Liver (tissue), 3 donors: ENCODE data around the gene RASSF6.

Source experiments
- ATF3 ChIP-seq: IDR thresholded peaks from 2 replicates; pipeline ENCODE4 v1.6.1; 2016; ENCODE audit warnings: antibody characterized with exemption
- EGR1 ChIP-seq, 2 donors: IDR thresholded peaks; 2 replicates each; pipeline ENCODE4 v1.6.1; 2016 to 2018; ENCODE audit warnings: antibody characterized with exemption in 2 of 2, low read depth in 2 of 2
- GABPA ChIP-seq, 2 donors: IDR thresholded peaks in 1 of 2; conservative IDR thresholded peaks in 1 of 2; 2 replicates each; pipeline ENCODE4 v1.6.1; 2016; ENCODE audit warnings: antibody characterized with exemption in 2 of 2, mild to moderate bottlenecking in 1 of 2, moderate library complexity in 1 of 2
- HNF4A ChIP-seq, 2 donors: conservative IDR thresholded peaks; 2 replicates each; pipeline ENCODE4 v1.6.1; 2016; ENCODE audit warnings: antibody characterized with exemption in 2 of 2, mild to moderate bottlenecking in 2 of 2
- HNF4G ChIP-seq: IDR thresholded peaks from 2 replicates; pipeline ENCODE4 v1.6.1; 2016; ENCODE audit warnings: antibody characterized with exemption
- JUND ChIP-seq, 2 donors: IDR thresholded peaks; 2 replicates each; pipeline ENCODE4 v1.6.1; 2016; ENCODE audit warnings: antibody characterized with exemption in 2 of 2
- RAD21 ChIP-seq, 2 donors: IDR thresholded peaks; 2 replicates each; pipeline ENCODE4 v1.6.1; 2016; ENCODE audit warnings: antibody characterized with exemption in 2 of 2, mild to moderate bottlenecking in 2 of 2
- REST ChIP-seq: IDR thresholded peaks from 2 replicates; pipeline ENCODE4 v1.6.1; 2016; ENCODE audit warnings: antibody characterized with exemption, mild to moderate bottlenecking
- SP1 ChIP-seq: IDR thresholded peaks from 2 replicates; pipeline ENCODE4 v1.6.1; 2018; ENCODE audit warnings: antibody characterized with exemption, mild to moderate bottlenecking
- TAF1 ChIP-seq: conservative IDR thresholded peaks from 2 replicates; pipeline ENCODE4 v1.6.1; 2016; ENCODE audit warnings: antibody characterized with exemption, mild to moderate bottlenecking
- YY1 ChIP-seq: IDR thresholded peaks from 2 replicates; pipeline ENCODE4 v1.6.1; 2016; ENCODE audit warnings: antibody characterized with exemption, mild to moderate bottlenecking
- TF ChIP-seq, protein P1 (sequence below): fragments of 150-350 bp; IDR thresholded peaks from 2 replicates; pipeline ENCODE4 v1.5.1; 2017; ENCODE audit warnings: improper control_type of control experiment, low read depth, low read length; ENCODE audit not compliant: missing input control
- TF ChIP-seq, protein P2 (sequence below): IDR thresholded peaks from 2 replicates; pipeline ENCODE4 v1.6.1; 2016; ENCODE audit warnings: antibody characterized with exemption
- TF ChIP-seq, protein P3 (sequence below): IDR thresholded peaks from 2 replicates; pipeline ENCODE4 v1.6.1; 2016; ENCODE audit warnings: antibody characterized with exemption
- donor health status: healthy.
- donor health status: healthy.

DNA sequence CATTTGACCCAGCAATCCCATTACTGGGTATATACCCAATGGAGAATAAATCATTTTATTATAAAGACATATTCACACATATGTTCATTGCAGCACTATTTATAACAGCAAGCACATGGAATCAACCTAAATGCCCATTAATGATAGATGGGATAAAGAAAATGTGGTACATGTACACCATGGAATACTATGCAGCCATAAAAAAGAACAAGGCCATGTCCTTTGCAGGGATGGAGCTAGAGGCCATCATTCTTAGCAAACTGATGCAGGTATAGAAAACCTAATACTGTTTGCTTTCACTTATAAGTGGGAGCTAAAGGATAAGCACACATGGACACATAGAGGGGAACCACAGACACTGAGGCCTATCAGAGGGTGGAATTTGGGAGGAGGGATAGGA is 22.6 kb downstream of the RASSF6 start:
- TF ChIP-seq, protein P1, sequence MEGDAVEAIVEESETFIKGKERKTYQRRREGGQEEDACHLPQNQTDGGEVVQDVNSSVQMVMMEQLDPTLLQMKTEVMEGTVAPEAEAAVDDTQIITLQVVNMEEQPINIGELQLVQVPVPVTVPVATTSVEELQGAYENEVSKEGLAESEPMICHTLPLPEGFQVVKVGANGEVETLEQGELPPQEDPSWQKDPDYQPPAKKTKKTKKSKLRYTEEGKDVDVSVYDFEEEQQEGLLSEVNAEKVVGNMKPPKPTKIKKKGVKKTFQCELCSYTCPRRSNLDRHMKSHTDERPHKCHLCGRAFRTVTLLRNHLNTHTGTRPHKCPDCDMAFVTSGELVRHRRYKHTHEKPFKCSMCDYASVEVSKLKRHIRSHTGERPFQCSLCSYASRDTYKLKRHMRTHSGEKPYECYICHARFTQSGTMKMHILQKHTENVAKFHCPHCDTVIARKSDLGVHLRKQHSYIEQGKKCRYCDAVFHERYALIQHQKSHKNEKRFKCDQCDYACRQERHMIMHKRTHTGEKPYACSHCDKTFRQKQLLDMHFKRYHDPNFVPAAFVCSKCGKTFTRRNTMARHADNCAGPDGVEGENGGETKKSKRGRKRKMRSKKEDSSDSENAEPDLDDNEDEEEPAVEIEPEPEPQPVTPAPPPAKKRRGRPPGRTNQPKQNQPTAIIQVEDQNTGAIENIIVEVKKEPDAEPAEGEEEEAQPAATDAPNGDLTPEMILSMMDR, result no peak
- no peak for TF ChIP-seq RAD21 (IDR thresholded peaks at IDR 0.05)
- TF ChIP-seq, protein P2, sequence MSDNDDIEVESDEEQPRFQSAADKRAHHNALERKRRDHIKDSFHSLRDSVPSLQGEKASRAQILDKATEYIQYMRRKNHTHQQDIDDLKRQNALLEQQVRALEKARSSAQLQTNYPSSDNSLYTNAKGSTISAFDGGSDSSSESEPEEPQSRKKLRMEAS, result no peak
- no peak for TF ChIP-seq SP1
- TF ChIP-seq, protein P3, sequence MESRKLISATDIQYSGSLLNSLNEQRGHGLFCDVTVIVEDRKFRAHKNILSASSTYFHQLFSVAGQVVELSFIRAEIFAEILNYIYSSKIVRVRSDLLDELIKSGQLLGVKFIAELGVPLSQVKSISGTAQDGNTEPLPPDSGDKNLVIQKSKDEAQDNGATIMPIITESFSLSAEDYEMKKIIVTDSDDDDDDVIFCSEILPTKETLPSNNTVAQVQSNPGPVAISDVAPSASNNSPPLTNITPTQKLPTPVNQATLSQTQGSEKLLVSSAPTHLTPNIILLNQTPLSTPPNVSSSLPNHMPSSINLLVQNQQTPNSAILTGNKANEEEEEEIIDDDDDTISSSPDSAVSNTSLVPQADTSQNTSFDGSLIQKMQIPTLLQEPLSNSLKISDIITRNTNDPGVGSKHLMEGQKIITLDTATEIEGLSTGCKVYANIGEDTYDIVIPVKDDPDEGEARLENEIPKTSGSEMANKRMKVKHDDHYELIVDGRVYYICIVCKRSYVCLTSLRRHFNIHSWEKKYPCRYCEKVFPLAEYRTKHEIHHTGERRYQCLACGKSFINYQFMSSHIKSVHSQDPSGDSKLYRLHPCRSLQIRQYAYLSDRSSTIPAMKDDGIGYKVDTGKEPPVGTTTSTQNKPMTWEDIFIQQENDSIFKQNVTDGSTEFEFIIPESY, result no peak
- no peak for TF ChIP-seq GABPA (IDR thresholded peaks at IDR 0.05 in 1 of 2, conservative IDR thresholded peaks at IDR 0.05 in 1 of 2)
- TF ChIP-seq REST, result no peak
- TF ChIP-seq ATF3, result no peak
- TF ChIP-seq YY1, result no peak
- TF ChIP-seq TAF1, result no peak
- TF ChIP-seq JUND (IDR thresholded peaks at IDR 0.05), result no peak
- TF ChIP-seq EGR1 (IDR thresholded peaks at IDR 0.05; ENCODE audit: low read depth in 2 of 2), result no peak
- no peak for TF ChIP-seq HNF4G
- TF ChIP-seq HNF4A (conservative IDR thresholded peaks at IDR 0.05), result no peak
